Uterus (tissue), 4 donors: ENCODE measurements around the gene TBX10. TPM values are rescaled to one million over a fixed set of nuclear protein-coding genes. Genes with fewer than 3 reads are reported as not detected.

Experiments
- DNase-seq, 2 donors: peaks; one replicate each; pipeline ENCODE4 v3.0.0-alpha.2; 2019 to 2020
- H3K27ac ChIP-seq, 2 donors: fragments of 200-600 bp; sonication (generic); 1 replicate in 1 of 2; 2 replicates in 1 of 2; pipeline ENCODE4 v1.5.1; 2016 to 2018
- H3K27me3 ChIP-seq, 2 donors: fragments of 200-600 bp; sonication (generic); one replicate each; pipeline ENCODE4 v1.5.1; 2018 to 2019; ENCODE audit warnings: control low read depth in 1 of 2
- H3K36me3 ChIP-seq, 2 donors: fragments of 200-600 bp; sonication (generic); one replicate each; pipeline ENCODE4 v1.5.1; 2019; ENCODE audit warnings: control low read depth in 1 of 2
- H3K4me1 ChIP-seq, 2 donors: fragments of 200-600 bp; sonication (generic); one replicate each; pipeline ENCODE4 v1.5.1; 2018 to 2019; ENCODE audit warnings: control low read depth in 1 of 2
- H3K4me3 ChIP-seq, 2 donors: fragments of 200-600 bp; sonication (generic); 1 replicate in 1 of 2; 2 replicates in 1 of 2; pipeline ENCODE4 v1.5.1; 2018 to 2019; ENCODE audit warnings: mild to moderate bottlenecking in 1 of 2
- H3K9me3 ChIP-seq, 2 donors: fragments of 200-600 bp; sonication (generic); one replicate each; pipeline ENCODE4 v1.5.1; 2019; ENCODE audit warnings: control low read depth in 1 of 2
- CTCF ChIP-seq, 4 experiments: fragments of 200-600 bp in 2 of 4; fragments of 450-650 bp in 2 of 4; sonication (generic) in 2 of 4; IDR thresholded peaks; one replicate each; pipeline ENCODE4 v1.5.1; 2016 to 2019; ENCODE audit warnings: antibody characterized with exemption in 4 of 4, mild to moderate bottlenecking in 2 of 4, moderate library complexity in 1 of 4
- POLR2A ChIP-seq, 2 donors: fragments of 450-650 bp; IDR thresholded peaks; one replicate each; pipeline ENCODE4 v1.6.1; 2016; ENCODE audit warnings: antibody characterized with exemption in 2 of 2, mild to moderate bottlenecking in 1 of 2, moderate library complexity in 1 of 2
- intact Hi-C: fragments of 100-400 bp; cut with DNase I; formaldehyde crosslinking; loops from one replicate; pipeline ENCODE4 v1.15.1; 2023; ENCODE audit warnings: low total_unique reads
- total RNA-seq, 4 donors: library from RNA; depleted of rRNA in 3 of 4; stranded (reverse); fragments of >200 nt in 3 of 4; gene quantifications; one replicate each; pipeline versions ENCODE4 v1.1.0 to v1.2.4, GENCODE V29; 2014 to 2023
- donor health status: DM: yes; HTN: yes; CAD: no.

Gene TBX10
- total RNA-seq, 4 donors from 2014 or later: not detected

- H3K9me3 ChIP-seq: no peaks in the 10 kb centered on the region
- H3K27ac ChIP-seq: no peak overlapping the region
- no peaks in the 10 kb centered on the region for H3K36me3 ChIP-seq
- H3K4me3 ChIP-seq: no peak overlapping the region
- TF ChIP-seq CTCF (IDR thresholded peaks at IDR 0.05) (no peak), POLR2A (IDR thresholded peaks at IDR 0.05) (no peak)
- no peaks in the 10 kb centered on the region for H3K27me3 ChIP-seq
- DNase-seq: no peak
- intact Hi-C loops: no loop called here
- peaks cover 0 to 5% of the 10 kb centered on the region in 2 donors for H3K4me1 ChIP-seq
These were observed 5.7 kb downstream of the TBX10 start for GRCh38 chr11:67633758-67634365.

- H3K9me3 ChIP-seq: no peaks in the 10 kb centered on the region
- H3K36me3 ChIP-seq: no peaks in the 10 kb centered on the region
- no peak overlapping the region for H3K4me3 ChIP-seq
- H3K4me1 ChIP-seq: peaks cover 0 to 5% of the 10 kb centered on the region in 2 donors
- H3K27ac ChIP-seq: no peak overlapping the region
- peak in 1 of 2 donors; percentile 13 for DNase-seq
- intact Hi-C loops: no loop called here
- no peaks in the 10 kb centered on the region for H3K27me3 ChIP-seq
- TF ChIP-seq CTCF (IDR thresholded peaks at IDR 0.05): no peak
- TF ChIP-seq POLR2A (IDR thresholded peaks at IDR 0.05): no peak
These were observed 6.4 kb downstream of the TBX10 start for GRCh38 chr11:67632982-67633755.

- Histone ChIP-seq H3K4me3 (no peak overlapping the region), H3K4me1 (peaks cover 0 to 5% of the 10 kb centered on the region in 2 donors), H3K9me3 (no peaks in the 10 kb centered on the region), H3K27me3 (no peaks in the 10 kb centered on the region), H3K27ac (no peak overlapping the region), H3K36me3 (no peaks in the 10 kb centered on the region)
- TF ChIP-seq CTCF (IDR thresholded peaks at IDR 0.05) (no peak), POLR2A (IDR thresholded peaks at IDR 0.05) (no peak)
- DNase-seq: peak in 1 of 2 donors; percentile 18
- intact Hi-C loops: no loop called here
These were observed 7.2 kb downstream of the TBX10 start for GRCh38 chr11:67632175-67632981.

- no peak overlapping the region for H3K27ac ChIP-seq
- no peaks in the 10 kb centered on the region for H3K36me3 ChIP-seq
- no peaks in the 10 kb centered on the region for H3K27me3 ChIP-seq
- H3K9me3 ChIP-seq: no peaks in the 10 kb centered on the region
- H3K4me3 ChIP-seq: no peak overlapping the region
- intact Hi-C loops: no loop called here
- DNase-seq: no peak
- H3K4me1 ChIP-seq: peaks cover 0 to 5% of the 10 kb centered on the region in 2 donors
- TF ChIP-seq CTCF (IDR thresholded peaks at IDR 0.05) (no peak), POLR2A (IDR thresholded peaks at IDR 0.05) (no peak)
These were observed 7.7 kb downstream of the TBX10 start for GRCh38 chr11:67631853-67632174.

GRCh38 chr11:67631411-67631810 is 8.2 kb downstream of the TBX10 start:
- intact Hi-C loops: no loop called here
- Histone ChIP-seq H3K4me3 (no peak overlapping the region), H3K27me3 (no peaks in the 10 kb centered on the region), H3K27ac (no peak overlapping the region), H3K4me1 (peaks cover 0 to 5% of the 10 kb centered on the region in 2 donors), H3K36me3 (no peaks in the 10 kb centered on the region), H3K9me3 (no peaks in the 10 kb centered on the region)
- DNase-seq: peak in 1 of 2 donors; percentile 28
- no peak for TF ChIP-seq POLR2A (IDR thresholded peaks at IDR 0.05)
- TF ChIP-seq CTCF (IDR thresholded peaks at IDR 0.05): no peak
